Activated naive CD4-positive, alpha-beta T cell (primary cell): ENCODE data around the gene TMEM156.
"Not testable (repeated sequence)": the region's sequence is repeated elsewhere in the genome, so short reads cannot be mapped to it uniquely, and the experiment has no call there.

Source experiments
- DNase-seq, 4 experiments: peaks; one replicate each; lab custom pipeline; 2025; lab: John Stamatoyannopoulos, UW

TMEM156 gene

DNA sequence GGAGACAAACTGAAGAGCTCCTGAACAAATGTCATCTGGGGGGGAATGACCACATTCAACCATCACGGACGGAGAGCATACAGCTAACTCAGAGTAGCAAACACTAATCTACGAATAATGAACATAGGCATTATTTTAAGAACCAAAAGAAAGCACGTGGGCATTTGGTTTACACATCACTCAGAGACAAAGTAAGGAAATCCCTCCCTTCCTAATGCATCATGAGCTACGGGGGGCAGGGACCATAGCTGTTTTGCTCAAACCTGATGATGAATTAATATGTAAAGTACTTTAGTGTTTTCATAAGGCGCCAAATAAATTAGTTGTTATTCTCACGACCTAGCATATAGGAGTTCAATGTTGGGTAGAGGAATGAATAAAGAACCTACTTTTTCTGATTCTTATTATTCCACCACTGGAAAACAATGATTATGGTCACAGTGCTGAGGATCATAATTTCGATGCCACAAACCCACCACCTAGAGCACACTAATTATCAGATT, 11.7 kb upstream of the TMEM156 start:
- no peak for DNase-seq

DNA sequence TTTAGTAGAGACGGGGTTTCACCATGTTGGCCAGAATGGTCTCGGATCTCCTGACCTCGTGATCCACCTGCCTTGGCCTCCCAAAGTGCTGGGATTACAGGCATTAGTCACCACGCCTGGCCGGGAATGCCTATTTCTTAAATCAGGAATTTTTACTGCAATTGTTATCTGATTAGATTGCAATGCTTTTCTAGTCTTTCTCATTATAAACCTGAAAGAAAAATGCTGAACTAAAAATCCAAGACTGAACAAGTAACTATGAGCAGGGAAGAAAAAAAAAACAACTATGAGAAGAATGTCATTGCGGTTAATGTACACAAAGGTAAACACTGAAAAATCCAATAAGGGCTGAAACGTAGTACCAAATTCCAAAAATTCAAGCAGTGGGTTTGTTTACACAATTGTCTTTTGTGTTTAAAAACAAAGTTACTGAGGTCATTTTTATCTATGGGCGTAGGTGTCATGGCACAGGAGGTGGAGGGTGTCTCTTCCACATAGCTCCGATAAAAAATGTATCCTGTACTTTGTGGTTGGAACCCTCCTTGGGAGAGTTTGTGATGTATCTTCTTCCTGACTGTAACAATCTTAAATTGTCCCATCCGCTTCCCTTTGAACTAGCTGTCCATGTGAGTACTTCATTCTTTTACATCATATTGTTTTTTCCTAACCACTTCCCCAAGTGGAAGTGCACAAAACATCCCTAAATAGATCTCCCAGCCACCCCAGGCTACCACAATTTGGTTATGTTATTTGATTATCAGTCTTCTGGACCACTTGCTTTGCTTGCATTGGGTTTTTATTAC, 11.1 kb upstream of the TMEM156 start:
- DNase-seq: no peak

DNA sequence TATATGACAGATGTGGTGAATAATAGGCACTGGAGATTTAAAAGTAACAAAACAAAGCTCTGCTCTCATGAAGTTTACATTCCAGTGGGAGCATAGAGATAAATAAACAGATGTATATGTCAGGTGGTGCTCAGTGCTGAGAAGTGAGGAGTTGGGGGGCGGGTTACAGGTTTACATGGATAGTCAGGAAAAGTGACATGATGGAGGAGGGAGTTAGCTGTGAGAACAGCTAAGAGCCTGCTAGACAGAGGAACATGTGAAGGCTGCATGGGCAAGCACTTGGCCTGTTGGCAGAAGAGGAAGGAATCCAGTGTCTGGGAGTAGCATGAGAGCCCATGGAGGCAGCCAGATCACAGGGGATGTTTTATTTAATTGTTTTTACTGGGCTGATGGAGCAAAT, 10.2 kb upstream of the TMEM156 start:
- no peak for DNase-seq

DNA sequence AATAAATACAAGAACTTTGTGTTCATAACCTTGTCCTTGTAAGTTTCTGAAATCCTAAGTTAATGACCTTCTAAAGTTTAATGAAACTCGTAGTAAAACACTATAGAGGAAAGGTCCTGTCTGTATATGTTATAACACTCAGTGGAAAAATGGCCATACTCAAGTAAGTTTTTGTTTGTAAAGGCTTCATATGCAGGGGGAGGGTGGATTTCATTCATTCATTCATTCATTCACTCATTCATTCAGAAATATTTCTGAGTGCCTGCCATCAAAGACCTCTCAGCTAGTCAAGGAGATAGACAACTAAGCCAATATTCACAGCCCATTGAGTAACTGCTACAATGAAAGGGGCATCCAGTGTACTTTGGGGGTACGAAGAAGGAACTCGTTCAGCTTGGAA, 6.9 kb upstream of the TMEM156 start:
- DNase-seq: no peak

DNA sequence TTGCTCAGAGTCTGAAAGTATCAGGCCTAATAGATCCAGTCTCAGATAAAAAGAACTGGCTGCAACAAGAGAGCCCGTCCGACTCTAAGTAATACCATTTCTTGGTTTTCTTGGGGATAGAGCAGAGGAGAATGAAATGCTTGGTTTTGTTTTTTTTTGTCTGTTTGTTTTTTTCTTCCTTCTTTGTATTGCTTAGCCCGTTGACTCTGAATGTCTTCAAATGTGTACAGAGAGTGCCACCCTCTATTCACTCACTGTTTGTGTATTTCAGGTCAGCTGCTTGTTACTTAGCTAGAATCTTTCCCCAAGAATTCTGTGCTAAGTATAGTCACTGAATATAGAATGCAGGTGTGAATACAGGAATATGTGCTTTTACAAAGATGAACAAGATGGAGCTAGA, 5.7 kb upstream of the TMEM156 start:
- no peak for DNase-seq

DNA sequence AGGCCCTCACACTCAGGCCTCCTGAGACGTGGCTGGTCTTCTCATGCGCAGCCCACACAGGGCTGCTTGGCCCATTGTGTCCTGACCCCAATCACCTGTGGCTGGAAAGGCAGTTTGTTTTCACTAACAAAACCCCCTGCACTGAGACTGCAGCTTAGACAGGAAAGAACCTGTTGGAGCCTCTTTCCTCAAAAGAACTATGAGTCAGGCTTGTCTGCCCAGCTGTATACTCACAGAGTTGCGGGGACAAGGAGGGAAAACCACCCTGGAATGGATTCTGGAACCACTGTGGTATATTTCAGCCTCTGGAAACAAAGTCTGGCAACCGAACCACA, 5.2 kb upstream of the TMEM156 start:
- DNase-seq: no peak

DNA sequence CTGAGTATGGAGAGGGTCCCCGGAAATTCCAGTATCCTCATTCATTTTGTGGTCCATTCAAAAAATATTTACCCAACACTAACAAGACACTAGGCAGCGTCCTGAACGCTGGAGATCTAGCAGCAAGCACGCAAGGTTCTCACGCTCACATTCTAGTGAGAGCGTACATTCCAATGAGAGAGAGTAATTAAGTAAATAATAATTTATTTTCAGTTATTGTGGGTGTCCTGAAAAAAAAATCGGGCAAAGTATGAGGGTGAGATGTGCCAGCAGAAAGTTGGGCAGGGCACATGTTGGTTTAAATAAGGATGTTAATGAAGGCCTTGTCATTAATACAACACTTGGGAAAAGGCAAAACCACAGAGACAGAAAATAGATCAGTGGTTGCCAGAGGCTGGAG, 4.0 kb upstream of the TMEM156 start:
- no peak for DNase-seq

DNA sequence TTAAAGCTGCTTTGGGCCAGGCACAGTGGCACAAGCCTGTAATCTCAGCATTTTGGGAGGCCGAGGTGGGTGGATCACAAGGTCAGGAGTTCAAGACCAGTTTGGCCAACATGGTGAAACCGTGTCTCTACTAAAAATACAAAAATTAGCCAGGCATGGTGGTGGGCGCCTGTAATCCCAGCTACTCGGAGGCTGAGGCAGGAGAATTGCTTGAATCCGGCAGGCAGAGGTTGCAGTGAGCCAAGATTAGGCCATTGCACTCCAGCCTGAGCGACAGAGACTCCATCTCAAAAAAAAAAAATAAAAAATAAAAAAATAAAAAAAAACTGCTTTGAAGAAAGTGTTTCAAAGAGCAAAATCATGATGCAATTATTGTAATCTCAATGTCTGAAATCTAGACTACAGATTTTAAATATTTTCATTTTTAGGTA, 604 bp downstream of the TMEM156 start:
- not testable (repeated sequence) for DNase-seq

DNA sequence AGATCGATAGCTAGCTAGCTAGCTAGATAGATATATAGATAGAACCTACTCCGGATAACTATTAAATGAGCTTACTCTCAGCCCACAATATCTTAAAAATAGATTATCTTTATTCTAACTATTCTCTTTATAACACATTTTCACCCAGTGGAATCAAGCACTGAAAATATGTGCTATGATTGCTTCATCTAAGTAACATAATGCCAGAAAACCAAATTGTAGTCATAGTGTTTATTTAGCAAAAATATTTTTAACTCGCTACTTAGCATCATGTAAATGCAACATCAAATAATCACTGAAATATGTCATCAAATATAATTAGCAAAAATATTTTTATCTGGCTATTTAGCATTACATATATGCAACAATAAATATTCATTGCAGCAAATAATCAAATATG, 1.5 kb downstream of the TMEM156 start:
- DNase-seq: no peak

DNA sequence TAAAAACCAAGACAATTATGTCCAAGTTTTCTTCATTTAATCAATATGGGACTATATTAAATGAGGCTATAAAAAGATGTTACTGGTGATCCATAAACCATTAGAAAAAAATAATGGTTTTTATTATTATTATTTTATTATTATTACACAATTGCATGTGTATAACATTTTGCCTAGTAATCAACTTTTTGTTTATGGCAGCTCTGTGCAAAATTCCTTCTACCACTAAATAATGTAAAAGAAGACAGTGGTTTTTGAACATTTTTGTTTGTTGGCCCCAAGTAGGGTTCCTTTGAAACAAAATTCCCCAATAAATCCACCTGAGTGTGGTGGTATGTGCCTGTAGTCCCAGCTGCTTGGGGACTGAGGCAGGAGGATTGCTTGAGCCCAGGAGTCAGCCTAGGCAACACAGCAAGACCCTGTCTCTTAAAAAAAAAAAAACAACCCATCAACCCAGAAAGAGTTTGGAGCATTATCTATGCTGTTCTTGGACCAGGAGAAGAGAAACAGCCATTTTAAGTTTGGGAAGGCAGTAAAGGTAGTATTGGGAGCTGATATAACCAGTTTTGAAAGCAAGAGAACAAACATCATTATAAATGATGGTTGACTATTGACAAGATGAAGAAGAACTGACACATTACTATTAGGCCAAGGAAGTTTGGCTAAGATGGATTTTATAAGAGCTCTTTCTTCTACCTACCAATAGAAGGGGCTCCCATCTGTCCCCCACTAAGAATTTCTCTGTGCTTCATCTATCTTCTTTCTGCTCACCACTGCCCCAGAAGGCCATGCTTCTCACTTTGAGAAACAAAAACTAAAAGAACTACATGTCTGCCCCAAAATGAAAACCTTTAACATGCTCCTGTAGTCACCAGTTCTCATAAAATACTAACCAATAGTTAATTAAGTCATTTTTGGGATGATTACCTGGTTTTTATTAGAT, 2.2 kb downstream of the TMEM156 start:
- no peak for DNase-seq

DNA sequence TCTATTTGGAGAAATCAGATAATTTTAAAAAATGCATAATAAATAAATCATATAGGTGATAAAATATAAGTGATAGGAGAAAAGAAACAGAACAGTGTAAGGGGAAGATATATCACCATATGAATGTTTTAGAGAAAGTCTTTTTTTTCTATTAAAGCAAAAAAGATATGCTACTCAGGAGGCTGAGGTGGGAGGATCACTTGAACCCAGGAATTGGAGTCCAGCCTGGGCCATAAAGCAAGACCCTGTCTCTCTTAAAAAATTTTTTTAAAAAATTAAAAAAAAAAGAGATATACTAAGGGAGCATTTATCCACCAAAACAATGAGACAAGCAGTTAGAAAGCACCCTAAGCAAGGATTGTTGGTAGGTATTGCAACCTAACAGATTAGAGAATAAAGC, 6.1 kb downstream of the TMEM156 start:
- DNase-seq: no peak

DNA sequence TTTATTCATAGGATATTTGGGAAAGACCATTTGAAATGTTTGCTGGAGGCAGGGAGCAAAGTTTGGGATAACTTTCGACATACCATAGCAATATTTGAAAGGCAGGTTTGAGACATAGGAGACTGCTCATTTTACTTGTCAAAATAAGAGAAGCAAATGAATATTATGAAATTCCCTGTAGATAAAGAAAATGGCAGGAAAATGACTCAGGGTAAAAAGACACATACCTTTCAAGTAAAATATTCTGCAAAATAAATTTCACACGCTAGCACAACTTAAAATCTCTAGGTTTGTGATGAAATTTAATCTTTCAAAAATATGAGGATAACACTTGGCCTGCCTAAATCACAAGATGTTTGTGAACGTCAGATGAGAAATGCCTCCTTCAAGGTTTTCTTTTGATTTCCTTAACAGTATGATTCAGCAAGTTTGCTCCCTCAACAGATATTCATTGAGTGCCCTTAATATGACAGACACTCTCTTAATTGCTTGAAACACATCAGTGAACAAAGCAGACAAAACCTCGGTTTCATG, 6.6 kb downstream of the TMEM156 start:
- DNase-seq: no peak

DNA sequence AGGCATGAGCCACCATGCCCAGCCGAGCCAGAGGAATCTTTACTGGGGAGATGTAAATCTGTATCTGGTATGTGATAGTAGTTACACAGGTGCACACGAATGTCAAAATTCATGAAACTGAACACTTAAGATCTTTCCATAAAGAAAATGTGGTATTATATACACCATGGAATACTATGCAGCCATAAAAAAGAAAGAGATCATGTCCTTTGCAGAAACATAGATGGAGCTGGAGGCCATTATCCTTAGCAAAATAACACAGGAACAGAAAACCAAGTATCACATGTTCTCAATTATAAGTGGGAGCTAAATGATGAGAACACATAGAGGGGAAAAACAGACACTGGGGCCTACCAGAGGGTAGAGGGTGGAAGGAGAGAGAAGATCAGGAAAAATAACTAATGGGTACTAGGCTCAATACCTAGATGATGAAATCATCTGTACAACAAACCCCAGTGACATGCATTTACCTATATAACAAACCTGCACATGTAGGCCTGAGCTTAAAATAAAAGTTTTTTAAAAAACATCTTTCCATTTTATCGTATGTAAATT, 7.8 kb downstream of the TMEM156 start:
- no peak for DNase-seq

DNA sequence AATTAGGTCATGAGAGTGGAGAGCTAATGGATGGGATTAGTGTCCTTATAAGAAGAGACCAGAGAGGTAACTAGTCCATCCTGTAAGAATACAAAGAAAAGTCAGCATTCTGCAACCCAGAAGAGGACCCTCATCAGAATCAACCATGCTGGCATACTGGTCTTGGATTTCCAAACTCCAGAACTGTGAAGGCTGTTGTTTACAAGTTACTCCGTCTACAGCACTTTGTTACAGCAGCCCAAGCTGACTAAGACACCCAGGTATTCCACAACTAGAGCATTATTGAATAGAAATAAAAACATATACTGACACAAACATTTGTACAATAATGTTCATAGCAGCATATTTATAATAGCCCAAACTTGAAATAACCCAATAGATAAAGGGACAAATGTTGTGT, 9.2 kb downstream of the TMEM156 start:
- DNase-seq: no peak

DNA sequence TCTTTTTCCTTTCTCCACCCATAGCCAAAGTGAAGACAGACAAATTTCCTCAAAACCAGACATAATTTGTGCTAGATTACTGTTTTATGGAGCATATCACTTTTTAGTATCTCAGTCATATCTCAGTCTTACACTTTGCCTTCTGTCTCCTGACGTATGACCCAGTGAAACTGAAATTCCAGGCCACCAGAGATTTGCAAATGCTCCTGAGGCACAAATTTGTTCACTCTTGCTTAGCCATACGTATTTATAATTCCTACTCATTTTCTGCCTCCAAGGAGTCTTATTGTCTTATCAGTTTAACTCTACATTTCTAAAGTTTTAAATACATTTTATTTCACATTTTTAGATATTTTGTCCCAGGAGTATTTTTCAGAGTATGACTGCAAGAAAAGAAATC, 10.0 kb downstream of the TMEM156 start:
- no peak for DNase-seq

DNA sequence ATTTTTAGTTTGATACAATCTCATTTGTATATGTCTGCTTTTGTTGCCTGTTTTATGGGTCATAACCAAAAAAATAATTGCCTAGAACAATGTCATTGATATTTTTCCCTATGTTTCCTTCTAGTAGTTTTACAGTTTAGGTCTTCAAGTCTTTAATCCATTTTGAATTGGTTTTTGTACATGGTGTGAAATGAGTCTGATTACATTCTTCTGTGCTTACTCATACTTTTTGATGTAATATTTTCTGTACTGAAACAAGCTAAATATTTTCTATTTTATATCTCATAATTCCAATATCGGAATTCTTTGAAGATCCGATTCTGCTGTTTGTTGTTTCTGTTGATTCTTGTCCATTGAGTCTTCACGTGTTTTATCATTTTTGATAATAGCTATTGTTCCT, 10.6 kb downstream of the TMEM156 start:
- no peak for DNase-seq

DNA sequence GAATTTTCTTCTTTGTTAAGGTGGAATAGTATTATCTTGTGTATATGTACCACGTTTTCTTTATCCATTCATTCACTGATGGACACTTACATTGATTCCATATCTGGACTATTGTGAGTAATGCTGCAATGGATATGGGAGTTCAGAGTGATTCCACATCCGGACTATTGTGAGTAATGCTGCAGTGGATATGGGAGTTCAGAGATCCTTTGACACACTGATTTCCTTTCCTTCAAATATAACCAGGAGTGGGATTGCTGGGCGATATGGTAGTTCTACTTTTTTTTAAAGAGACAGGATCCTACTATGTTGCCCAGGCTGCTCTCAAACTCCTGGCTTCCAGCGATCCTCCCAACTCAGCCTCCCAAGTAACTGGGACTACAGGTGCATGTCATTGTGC, 12.1 kb downstream of the TMEM156 start:
- DNase-seq: no peak

DNA sequence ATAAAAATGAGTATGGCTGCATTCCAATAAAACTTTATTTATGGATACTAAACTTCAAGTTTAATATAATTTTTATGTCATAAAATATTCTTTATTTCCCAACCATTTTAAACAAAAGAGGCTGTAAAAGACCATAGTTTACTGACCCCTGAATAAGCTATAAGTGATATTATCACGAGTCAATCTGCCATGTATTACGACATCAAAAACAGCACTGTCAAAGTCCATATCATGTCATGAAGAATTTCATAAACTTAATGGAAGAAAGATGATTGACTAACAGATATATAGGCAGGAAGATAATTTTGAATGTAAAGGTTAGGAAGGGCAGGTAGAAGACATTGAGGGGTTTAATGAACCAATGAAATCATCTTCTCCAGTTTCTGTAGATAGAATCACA, 18.2 kb downstream of the TMEM156 start:
- no peak for DNase-seq

DNA sequence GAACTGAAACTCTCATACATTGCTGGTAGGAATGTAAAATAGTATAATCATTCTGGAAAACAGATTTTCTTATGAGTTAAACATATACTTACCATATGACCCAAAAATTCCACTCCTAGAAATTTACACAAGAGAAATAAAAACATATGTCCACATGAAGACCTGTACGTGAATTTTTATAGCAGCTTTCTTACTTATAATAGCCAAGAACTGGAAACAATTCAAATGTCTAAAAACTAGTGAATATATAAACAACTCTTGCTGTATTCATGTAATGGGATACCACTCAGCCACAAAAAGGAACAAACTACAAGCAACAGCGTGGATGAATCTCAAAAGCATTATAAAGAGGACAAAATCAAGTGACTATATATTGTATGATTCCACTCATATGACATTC, 27.5 kb downstream of the TMEM156 start:
- DNase-seq: no peak

DNA sequence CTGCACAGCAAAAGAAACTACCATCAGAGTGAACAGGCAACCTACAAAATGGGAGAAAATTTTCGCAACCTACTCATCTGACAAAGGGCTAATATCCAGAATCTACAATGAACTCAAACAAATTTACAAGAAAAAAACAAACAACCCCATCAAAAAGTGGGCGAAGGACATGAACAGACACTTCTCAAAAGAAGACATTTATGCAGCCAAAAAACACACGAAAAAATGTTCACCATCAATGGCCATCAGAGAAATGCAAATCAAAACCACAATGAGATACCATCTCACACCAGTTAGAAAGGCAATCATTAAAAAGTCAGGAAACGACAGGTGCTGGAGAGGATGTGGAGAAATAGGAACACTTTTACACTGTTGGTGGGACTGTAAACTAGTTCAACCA, 30.2 kb downstream of the TMEM156 start:
- not testable (repeated sequence) for DNase-seq

DNA sequence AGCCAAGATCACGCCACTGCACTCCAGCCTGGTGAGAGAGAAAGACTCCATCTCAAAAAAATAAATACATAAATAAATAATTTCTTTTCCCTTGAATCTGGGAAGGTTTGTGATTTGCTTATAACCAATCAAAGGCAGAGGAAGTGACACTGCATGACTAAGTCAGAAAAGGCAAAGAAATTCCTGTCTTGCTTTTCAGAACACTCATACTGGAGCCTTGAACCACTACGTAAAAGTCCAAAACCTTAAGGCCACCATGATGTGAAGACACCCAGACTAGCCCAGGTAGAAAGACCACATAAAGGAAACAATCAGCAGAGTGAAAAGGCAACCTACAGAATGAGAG, 36.6 kb downstream of the TMEM156 start:
- no peak for DNase-seq

DNA sequence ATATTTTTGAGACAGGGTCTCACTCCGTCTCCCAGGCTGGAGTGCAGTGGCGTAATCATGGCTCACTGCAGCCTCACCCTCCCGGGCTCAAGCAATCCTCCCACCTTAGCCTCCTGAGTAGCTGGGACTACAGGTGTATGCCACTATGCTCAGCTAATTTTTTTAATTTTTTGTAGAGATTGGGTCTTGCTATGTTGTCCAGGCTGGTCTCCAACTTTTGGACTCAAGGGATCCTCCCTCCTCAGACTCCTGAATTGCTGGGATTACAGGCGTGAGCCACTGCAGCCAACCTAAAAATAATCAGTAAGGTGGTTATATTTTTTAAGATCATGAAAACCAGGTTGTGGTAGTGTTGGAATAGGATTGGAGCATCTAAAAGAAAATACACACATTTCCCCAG, 38.1 kb downstream of the TMEM156 start:
- no peak for DNase-seq

DNA sequence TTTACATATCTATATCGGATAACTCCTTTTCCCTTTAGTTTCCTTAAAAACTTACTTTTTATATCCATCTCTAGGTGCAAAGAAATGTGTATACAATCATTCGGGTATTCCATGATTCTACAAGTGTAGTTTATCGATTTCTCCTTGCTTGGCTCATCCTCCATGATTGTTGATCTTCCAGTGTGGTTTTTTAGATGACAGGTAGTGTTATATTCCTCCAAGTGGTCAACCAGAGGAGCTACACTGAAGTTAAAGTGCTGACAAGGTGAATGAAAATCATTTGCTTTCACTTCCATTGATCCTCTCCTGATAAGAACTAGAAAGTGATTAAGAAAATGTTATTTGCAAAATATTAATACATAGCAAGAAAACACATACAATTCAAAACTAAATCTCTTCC, 38.5 kb downstream of the TMEM156 start:
- no peak for DNase-seq
